IMR-90 (cell line): ENCODE results near the gene NCAPH2.

ENCODE experiments used
- CTCF ChIP-seq: conservative IDR thresholded peaks from 2 replicates; pipeline ENCODE4 v1.5.1; 2012; ENCODE audit warnings: mild to moderate bottlenecking, low read depth, low read length, improper control_type of control experiment
- ELK1 ChIP-seq: fragments of 150-350 bp; IDR thresholded peaks from 2 replicates; pipeline ENCODE4 v1.6.1; 2016; ENCODE audit warnings: low read depth, mild to moderate bottlenecking, low read length, moderate library complexity, borderline replicate concordance
- FOS ChIP-seq: fragments of 150-350 bp; IDR thresholded peaks from 2 replicates; pipeline ENCODE4 v1.6.1; 2016; ENCODE audit warnings: low read depth, low read length
- MAFK ChIP-seq: IDR thresholded peaks from 2 replicates; pipeline ENCODE4 v1.6.1; 2012; ENCODE audit warnings: low read depth, low read length, improper control_type of control experiment
- NFE2L2 ChIP-seq: fragments of 150-350 bp; IDR thresholded peaks from 2 replicates; pipeline ENCODE4 v1.6.1; 2016; ENCODE audit warnings: low read depth, mild to moderate bottlenecking, low read length
- POLR2A ChIP-seq: IDR thresholded peaks from 2 replicates; pipeline ENCODE4 v1.6.1; 2012; ENCODE audit warnings: mild to moderate bottlenecking, low read depth, low read length
- RCOR1 ChIP-seq: IDR thresholded peaks from 2 replicates; pipeline ENCODE4 v1.6.1; 2012; ENCODE audit warnings: mild to moderate bottlenecking, low read length, improper control_type of control experiment; ENCODE audit not compliant: insufficient replicate concordance
- RFX5 ChIP-seq: IDR thresholded peaks from 2 replicates; pipeline ENCODE4 v1.8.0; 2012; ENCODE audit warnings: low read depth, mild to moderate bottlenecking, low read length, moderate library complexity
- SMC3 ChIP-seq: fragments of 150-350 bp; IDR thresholded peaks from 2 replicates; pipeline ENCODE4 v1.6.1; 2016; ENCODE audit warnings: low read depth, mild to moderate bottlenecking, antibody characterized with exemption, low read length, moderate library complexity

GRCh38 chr22:50463188-50463900 lies 44.7 kb upstream of the NCAPH2 start:
- no peak for TF ChIP-seq POLR2A
- TF ChIP-seq CTCF = no peak
- no peak for TF ChIP-seq RFX5
- no peak for TF ChIP-seq FOS
- TF ChIP-seq NFE2L2 = no peak
- TF ChIP-seq ELK1 = no peak
- no peak for TF ChIP-seq MAFK
- no peak for TF ChIP-seq SMC3
- TF ChIP-seq RCOR1 = no peak
